AG09309 (cell line): ENCODE data around the gene DGKE.

ENCODE experiments used
- DNase-seq: peaks from one replicate; pipeline ENCODE4 v3.0.0-alpha.2; 2010; ENCODE audit warnings: low read depth
- H3K4me3 ChIP-seq: 2 replicates; pipeline ENCODE4 v1.5.1; 2011; ENCODE audit warnings: mild to moderate bottlenecking, low read depth, low read length, moderate library complexity; ENCODE audit not compliant: control insufficient read depth
- TF ChIP-seq, protein P1 (sequence below): IDR thresholded peaks from 2 replicates; pipeline ENCODE4 v1.5.1; 2011; ENCODE audit warnings: mild to moderate bottlenecking, low read depth, low read length, inconsistent platforms; ENCODE audit not compliant: insufficient read depth, control insufficient read depth; ENCODE audit errors: missing control alignments

DGKE gene

GRCh38 chr17:56876766-56877179 lies 42.8 kb downstream of the DGKE start:
- H3K4me3 ChIP-seq: no peak overlapping the region
- no peak for DNase-seq
- TF ChIP-seq, protein P1, sequence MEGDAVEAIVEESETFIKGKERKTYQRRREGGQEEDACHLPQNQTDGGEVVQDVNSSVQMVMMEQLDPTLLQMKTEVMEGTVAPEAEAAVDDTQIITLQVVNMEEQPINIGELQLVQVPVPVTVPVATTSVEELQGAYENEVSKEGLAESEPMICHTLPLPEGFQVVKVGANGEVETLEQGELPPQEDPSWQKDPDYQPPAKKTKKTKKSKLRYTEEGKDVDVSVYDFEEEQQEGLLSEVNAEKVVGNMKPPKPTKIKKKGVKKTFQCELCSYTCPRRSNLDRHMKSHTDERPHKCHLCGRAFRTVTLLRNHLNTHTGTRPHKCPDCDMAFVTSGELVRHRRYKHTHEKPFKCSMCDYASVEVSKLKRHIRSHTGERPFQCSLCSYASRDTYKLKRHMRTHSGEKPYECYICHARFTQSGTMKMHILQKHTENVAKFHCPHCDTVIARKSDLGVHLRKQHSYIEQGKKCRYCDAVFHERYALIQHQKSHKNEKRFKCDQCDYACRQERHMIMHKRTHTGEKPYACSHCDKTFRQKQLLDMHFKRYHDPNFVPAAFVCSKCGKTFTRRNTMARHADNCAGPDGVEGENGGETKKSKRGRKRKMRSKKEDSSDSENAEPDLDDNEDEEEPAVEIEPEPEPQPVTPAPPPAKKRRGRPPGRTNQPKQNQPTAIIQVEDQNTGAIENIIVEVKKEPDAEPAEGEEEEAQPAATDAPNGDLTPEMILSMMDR: no peak

- no peak overlapping the region for H3K4me3 ChIP-seq
- DNase-seq: no peak
- TF ChIP-seq, protein P1: no peak
Observed at GRCh38 chr17:56879280-56879679, 45.3 kb downstream of the DGKE start.

- TF ChIP-seq, protein P1: no peak
- DNase-seq: no peak
- H3K4me3 ChIP-seq: no peak overlapping the region
Observed at GRCh38 chr17:56880133-56880532, 46.2 kb downstream of the DGKE start.

DNA sequence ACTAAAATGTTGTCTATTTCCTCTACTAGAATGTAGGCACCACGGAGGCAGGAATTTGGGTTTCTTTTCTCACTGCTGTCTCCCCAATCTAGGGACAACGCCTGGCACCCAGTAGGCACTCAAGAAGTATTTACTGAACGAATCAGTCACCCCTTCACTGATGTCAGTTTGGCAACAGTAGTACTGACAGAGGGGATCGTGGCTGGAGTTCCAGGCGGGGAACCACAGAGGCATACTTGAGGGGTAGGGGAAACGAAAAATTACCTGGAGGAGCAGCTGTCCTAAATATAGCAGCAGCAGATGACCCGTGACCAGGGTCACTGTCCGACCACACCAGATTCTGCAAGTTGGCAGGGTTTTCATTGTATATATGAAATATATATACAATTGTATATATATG lies 46.6 kb downstream of the DGKE start:
- no peak for DNase-seq
- no peak overlapping the region for H3K4me3 ChIP-seq
- TF ChIP-seq, protein P1: no peak

DNA sequence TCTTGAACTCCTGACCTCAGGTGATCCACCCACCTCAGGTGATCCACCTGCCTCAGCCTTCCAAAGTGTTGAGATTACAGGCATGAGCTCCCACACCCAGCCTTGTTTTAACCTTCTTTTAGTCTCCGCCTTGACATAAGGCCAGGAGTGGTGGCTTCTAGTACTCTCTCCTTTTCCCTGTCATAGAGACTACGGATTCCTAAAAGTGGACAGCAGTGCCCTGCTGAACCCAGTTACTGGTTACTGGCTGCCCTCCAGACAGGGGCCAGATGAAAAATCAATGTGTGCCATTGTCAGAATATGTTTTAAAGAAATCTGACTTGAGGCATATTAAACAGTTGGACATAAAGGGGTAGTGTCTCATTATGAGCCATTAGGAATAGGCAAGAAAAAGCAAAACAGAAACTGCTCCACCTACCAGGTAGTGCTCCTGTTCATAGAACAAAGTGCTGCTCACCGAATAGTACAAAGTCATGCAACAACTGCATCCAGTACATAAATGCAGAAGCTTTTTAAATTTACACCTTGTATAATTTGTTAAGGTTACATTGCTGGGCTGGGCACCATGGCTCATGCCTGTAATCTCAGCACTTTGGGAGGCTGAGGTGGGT lies 47.8 kb downstream of the DGKE start:
- no peak overlapping the region for H3K4me3 ChIP-seq
- DNase-seq: no peak
- TF ChIP-seq, protein P1: no peak

GRCh38 chr17:56883616-56884015 lies 49.7 kb downstream of the DGKE start:
- TF ChIP-seq, protein P1: no peak
- H3K4me3 ChIP-seq: no peak overlapping the region
- no peak for DNase-seq
